Coronary artery (tissue), 2 donors: ENCODE results near the gene CCNB1IP1.

ENCODE experiments used
- DNase-seq: peaks from one replicate; pipeline ENCODE4 v3.0.0-alpha.2; 2017; ENCODE audit warnings: low spot score
- H3K27ac ChIP-seq, 2 donors: fragments of 200-600 bp; sonication (generic); one replicate each; pipeline ENCODE4 v1.5.1; 2016 to 2019
- H3K4me3 ChIP-seq: fragments of 200-600 bp; sonication (generic); 2 replicates; pipeline ENCODE4 v1.5.1; 2016; ENCODE audit warnings: mild to moderate bottlenecking, moderate library complexity
- CTCF ChIP-seq: fragments of 200-600 bp; sonication (generic); IDR thresholded peaks from one replicate; pipeline ENCODE4 v1.5.1; 2019; ENCODE audit warnings: antibody characterized with exemption

CCNB1IP1 gene

DNA sequence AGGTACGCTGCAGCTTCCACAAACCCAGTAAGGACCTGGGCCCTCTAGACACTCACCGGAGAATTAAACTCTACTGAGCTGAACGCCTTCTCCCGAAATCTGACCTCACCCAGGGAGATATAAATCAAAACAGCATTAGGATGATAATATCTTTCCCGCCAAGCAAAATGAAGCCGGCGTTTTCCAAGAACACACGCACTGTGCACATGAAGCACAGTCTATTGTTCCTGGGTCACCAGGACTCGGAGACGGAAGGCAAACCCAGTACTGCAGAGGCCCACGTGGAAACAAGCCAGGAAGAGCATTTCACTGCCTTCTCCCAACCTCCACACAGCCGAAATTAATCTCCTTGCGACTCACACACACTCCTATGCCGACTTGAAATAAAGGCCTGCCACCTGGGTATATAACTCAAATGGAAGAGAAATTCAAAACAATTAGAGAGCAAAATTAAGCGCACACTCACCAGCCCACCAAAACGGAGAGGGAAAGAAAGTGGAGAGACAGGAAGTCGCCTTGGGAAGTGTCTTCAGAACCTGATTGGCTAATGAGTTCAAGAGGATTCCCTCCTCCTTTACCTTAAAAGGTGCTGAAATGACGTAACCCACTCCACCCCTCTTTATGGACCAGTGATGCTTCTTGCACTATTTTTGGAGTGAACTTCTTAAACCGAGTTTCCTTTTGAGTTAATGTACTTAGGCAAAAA lies at the start of gene CCNB1IP1:
TSS of gene CCNB1IP1 (minus strand) at position 492 of the 706 bp plus-strand sequence. CDS start 16,756 bp downstream, outside the sequence.
- Histone ChIP-seq H3K4me3 (peak within 1 kb of the TSS; percentile 68), H3K27ac (peak within 1 kb of the TSS; percentile 81 to 85)
- no peak for TF ChIP-seq CTCF
- DNase-seq, result peak; percentile 81

DNA sequence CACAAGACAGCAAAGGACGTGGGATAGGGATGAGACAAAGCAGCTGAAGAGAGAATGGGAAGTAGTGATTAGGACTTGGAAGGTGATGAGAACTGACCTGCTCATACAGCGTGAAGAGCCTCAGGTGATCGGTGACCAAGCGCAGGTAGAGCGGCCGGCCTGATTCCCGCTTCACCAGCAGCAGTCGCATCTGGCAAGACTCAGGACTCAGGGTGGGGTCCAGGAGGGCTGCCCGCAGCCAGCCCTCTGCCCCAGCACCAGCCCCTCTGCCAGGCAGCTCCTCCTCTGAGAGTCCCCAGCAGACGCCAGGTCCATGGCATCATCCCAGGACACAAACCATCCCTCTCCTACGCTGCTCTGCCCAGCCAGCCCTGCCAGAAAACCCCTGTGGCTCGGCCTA lies 49.4 kb upstream of the CCNB1IP1 start:
- Histone ChIP-seq H3K4me3 (no peak overlapping the region), H3K27ac (no peak overlapping the region)
- TF ChIP-seq CTCF, result no peak
- no peak for DNase-seq

DNA sequence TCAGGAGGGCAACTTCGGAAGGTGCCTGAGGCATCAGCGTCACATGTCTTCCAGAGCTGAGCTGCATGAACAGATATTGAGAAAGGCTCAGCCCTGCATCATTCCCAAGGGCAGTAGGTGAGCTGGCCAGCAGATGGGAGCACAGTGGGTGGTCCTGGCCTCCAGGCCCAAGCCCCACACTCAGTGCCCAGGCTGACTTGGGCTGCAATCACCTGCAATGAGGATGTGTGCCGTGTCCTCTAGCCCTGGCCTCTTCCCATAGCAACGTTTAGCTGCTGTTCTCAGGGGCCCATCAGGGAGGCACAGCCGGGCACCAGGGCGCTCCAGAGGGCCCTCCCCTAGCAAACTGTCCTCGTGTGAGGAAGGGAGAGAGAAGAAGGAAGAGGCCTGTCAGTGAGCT lies 48.3 kb upstream of the CCNB1IP1 start:
- Histone ChIP-seq H3K4me3 (no peak overlapping the region), H3K27ac (no peak overlapping the region)
- DNase-seq, result no peak
- TF ChIP-seq CTCF, result no peak

GRCh38 chr14:20380681-20381080 lies 47.6 kb upstream of the CCNB1IP1 start:
- no peak for DNase-seq
- no peak overlapping the region for H3K4me3 ChIP-seq
- H3K27ac ChIP-seq, result no peak overlapping the region
- no peak for TF ChIP-seq CTCF

- DNase-seq, result no peak
- H3K4me3 ChIP-seq, result no peak overlapping the region
- no peak overlapping the region for H3K27ac ChIP-seq
- no peak for TF ChIP-seq CTCF
Observed at GRCh38 chr14:20379743-20380142, 46.7 kb upstream of the CCNB1IP1 start.

- TF ChIP-seq CTCF, result no peak
- no peak for DNase-seq
- Histone ChIP-seq H3K27ac (no peak overlapping the region), H3K4me3 (no peak overlapping the region)
Observed at GRCh38 chr14:20377171-20377570, 44.1 kb upstream of the CCNB1IP1 start.

DNA sequence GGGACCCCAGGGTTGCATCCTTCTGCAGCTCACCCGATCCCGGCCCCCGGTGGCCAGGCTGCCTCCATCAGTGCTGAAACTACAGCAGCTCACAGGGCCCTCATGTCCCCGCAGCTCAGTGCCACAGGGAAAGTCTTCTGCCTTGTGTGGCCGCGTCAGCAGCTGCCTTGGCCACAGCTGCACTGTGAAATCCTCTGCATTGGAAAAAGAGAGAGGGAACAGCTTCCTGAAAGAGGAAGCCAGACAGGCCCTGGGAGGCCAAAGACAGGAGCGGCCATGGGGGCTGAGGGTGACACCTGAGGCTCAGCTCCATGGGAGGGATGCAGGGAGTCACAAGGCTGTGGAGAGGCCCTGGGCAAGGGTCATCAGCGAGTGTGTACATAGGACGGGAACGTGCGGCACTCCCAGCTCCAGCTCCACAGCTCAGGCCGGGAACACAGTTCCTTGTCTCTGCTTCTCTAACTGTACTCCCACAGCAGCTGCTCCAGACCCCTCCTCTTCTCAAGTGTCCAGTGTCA lies 43.1 kb upstream of the CCNB1IP1 start:
- DNase-seq, result no peak
- Histone ChIP-seq H3K27ac (no peak overlapping the region), H3K4me3 (no peak overlapping the region)
- no peak for TF ChIP-seq CTCF
